GM08714 (cell line): ENCODE data around the gene AFMID.
"Not testable (repeated sequence)": the region's sequence is repeated elsewhere in the genome, so short reads cannot be mapped to it uniquely, and the experiment has no call there.

Source experiments
- H3K4me3 ChIP-seq: fragments of 200-500 bp; sonication (Bioruptor generic); 2 replicates; pipeline ENCODE4 v1.5.1; 2014; ENCODE audit warnings: mild to moderate bottlenecking, low read length, inconsistent platforms
- ZNF274 ChIP-seq: IDR thresholded peaks from 2 replicates; pipeline ENCODE4 v1.6.1; 2012; ENCODE audit warnings: mild to moderate bottlenecking, low read depth, low read length

Gene AFMID

DNA sequence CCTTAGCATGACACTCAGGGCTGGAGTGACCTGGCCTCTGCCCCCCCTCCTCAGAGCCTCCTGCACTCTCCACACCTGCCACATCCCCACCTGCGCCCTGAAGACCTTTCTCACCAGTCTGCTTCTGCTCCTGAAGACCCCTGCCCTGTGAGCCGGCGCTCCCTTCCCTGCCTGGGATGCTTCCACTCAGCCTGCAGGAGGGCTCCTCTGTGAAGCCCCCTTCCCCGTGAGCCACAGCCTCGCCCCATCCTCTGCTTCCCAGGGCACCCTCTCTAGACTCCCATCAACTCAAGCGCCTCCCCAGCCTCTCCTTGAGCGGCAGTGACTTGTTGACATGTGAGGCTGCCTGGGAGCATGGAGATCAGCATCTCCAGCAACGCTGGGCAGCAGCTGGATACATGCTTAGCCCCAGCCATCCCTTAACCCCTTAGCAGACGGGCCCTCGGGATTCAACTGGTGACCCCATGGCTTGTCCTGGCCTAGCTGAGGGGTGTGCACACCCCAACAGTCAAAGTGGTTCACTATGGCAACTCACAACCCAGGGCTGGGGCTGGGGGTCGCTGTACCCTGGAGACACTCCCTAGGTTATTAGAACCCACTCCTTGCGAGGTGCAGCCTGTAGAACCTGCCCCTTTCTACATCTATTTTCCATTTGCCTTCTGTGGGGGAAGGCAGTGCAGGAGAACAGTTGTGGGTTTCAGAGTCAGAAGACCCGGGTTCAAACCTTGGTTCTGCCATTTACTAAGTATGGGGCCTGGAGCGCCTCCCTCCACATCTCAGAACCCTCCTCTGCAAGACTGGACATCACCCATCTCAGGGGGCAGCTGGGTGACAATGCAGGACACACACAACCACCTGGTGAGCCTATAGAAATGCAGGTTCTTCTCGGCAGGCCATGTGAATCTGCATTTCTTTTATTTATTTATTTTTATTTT lies 65.8 kb downstream of the AFMID start:
- no peak for TF ChIP-seq ZNF274
- H3K4me3 ChIP-seq = no peak overlapping the region

DNA sequence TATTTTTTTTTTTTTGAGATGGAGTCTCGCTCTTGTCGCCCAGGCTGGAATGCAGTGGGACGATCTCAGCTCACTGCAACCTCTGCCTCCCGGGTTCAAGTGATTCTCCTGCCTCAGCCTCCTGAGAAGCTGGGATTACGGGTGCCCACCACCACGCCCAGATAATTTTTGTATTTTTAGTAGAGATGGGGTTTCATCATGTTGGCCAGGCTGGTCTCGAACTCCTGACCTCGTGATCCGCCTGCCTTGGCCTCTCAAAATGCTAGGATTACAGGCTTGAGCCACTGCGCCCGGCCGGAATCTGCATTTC lies 66.4 kb downstream of the AFMID start:
- H3K4me3 ChIP-seq = not testable (repeated sequence)

DNA sequence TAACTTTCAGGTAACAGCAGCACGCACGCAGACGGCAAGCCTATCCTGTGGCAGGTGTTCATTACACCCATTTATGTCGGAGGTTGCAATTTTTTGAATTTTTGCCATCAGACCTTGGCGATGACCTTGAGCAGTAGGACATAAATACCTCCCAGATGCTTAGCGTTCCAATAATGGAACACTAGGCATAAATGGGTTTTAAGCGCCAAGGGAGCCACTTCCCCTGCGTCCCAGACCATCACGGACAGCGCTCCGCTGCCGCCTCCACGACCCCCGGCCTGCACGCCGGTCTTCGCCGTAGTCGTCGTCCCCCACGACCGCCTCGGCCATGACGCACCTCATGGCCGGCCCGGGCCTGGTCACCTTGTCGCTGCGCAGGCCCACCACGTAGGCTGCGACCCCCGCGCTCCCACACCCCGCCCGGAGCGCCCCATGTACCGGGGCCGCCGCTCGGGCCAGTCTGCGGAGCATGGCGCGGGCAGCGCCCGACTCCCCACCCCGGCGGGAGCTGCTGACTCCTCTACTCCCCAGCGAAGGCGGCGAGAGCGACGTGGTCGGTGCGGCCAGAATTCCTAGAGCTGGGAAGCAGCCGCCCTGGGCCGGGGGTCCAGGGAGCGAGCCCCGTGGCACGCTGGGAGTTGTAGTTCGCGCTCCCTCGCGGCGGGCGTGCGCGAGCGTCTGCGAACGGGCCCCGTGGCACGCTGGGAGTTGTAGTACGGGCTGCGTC lies 66.9 kb downstream of the AFMID start:
- TF ChIP-seq ZNF274 = no peak
- H3K4me3 ChIP-seq = peak overlapping the region; percentile 76

DNA sequence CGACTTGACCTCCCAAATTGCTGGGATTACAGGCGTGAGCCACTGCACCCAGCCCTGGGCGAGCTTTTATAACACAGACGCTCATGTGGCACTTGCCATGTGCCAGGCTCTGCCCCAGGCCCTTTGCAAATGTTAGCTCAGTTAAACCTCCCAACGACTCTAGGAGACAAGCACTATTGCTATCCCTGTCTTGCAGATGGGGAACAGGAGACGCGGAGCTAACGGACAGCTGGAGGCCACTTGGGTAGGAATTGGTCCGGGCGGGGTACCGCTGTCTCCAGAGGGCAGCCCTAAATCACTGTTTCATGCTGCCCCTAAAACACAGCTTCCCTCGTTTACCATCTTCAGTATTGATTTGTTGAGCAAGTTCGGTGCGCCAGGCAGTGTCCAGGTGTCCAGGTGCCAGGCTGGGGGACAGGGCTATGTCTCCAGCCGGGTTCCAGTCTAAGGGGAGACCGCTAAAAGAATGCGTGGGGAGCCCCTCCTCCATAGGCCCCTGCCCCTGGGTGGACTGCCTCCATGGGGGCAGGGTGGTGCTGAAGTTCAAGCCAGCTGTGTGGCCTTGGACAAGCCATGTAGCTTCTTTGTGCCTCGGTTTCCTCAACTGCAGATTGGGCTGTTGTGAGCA lies 68.0 kb downstream of the AFMID start:
- no peak for TF ChIP-seq ZNF274
- no peak overlapping the region for H3K4me3 ChIP-seq

DNA sequence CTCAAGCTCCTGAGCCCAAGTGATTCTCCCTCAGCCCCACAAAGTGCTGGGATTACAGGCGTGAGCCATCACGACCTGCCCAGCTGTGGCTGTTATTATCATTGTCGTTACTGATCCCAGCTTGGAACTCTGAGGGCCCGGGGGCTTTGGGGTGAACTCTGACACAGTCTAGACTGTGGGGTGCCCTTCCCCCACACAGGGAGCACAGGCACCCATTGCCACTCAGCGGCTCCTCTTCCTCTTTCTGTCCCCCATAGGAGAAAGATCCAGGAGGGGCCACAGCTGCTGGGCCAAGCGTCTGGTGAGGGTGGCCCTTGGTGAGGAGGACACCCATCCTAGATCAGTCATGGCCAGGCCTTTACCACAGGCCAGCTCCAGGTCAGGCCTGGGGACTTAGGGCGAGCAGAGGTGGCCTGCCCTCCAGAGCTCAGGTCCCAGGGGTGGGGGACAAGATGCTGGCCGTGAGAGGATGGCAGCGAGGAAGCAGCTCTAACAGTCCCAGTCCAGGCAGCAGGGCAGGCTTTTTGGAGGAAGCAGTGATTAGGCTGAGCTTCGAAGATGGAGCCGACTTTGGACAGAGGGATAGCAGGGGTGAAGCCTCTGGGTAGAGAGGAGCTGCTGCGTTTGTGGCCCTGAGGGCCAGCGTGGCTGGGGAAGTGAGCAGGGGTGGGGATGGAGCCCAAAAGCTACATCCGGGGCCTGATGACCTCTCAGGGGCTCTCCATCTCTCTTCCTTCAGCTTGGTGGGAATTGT lies 69.0 kb downstream of the AFMID start:
- no peak overlapping the region for H3K4me3 ChIP-seq
- no peak for TF ChIP-seq ZNF274

DNA sequence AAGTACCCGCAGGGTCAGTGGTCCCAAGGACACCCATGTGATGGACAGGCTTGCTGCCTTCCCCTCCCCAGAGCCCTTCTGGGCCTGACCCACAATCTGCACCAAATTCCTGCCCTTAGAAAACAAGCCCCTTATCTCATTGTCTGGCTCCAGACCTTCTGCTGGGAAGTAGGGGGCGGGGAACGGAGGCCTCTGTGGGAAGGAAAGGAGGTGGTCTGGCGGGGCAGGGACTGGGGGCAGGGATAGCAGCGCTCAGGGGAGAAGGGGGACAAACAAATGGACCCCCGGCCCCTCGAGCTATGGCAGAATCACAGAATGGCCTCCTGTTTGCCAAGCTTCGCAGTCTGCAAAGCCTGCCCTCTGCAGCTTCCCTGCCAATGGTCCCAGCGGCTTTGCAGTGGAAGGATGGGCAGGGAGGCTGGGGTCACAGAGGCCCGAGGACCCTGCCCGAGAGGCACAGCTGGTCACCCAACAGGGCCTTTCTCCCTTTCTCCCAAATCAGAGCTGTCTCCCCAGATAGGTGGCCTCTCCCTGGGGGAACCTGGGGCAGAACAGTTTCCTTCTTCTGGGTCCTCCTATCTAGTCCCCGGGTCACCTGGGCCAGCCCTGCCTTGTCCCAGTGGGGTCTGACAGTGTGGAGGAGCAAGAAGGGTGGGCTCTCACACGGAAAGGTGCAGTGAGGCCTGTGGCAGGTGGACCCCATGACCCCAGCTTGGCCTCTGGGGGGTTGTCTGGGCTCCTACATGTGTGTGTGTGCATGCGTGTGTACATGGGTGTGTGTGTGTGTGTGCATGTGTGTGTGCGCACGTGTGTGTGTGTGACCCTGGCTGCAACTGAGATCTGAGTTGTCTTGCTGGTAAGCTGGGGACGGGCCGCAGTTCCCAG lies 69.8 kb downstream of the AFMID start:
- TF ChIP-seq ZNF274 = no peak
- H3K4me3 ChIP-seq = no peak overlapping the region
